H9 (cell line): ENCODE measurements around the gene NSMCE4A. TPM values are rescaled to one million over a fixed set of nuclear protein-coding genes. Genes with fewer than 3 reads are reported as not detected.

Source experiments
- DNase-seq: peaks from one replicate; pipeline ENCODE4 v3.0.0-alpha.2; 2017
- H2AFZ ChIP-seq: one replicate; pipeline ENCODE4 v1.6.1; 2013; ENCODE audit warnings: mild to moderate bottlenecking, low read length, control low read depth, moderate library complexity
- H2AK5ac ChIP-seq: 2 replicates; pipeline ENCODE4 v1.6.1; 2013; ENCODE audit warnings: low read length, control low read depth, mixed read lengths; ENCODE audit not compliant: insufficient read length
- H2BK120ac ChIP-seq: one replicate; pipeline ENCODE4 v1.6.1; 2013; ENCODE audit warnings: low read depth, mild to moderate bottlenecking, low read length, control low read depth, inconsistent platforms; ENCODE audit not compliant: poor library complexity, severe bottlenecking
- H2BK12ac ChIP-seq: 2 replicates; pipeline ENCODE4 v1.6.1; 2013; ENCODE audit warnings: low read length, control low read depth, mixed read lengths, low read depth; ENCODE audit not compliant: insufficient read length
- H2BK15ac ChIP-seq: 2 replicates; pipeline ENCODE4 v1.6.1; 2013; ENCODE audit warnings: low read depth, low read length, control low read depth
- H2BK20ac ChIP-seq: one replicate; pipeline ENCODE4 v1.6.1; 2013; ENCODE audit warnings: low read depth, mild to moderate bottlenecking, low read length, control low read depth, inconsistent platforms; ENCODE audit not compliant: poor library complexity, severe bottlenecking
- H2BK5ac ChIP-seq: 2 replicates; pipeline ENCODE4 v1.6.1; 2013; ENCODE audit warnings: low read length, control low read depth, mixed read lengths; ENCODE audit not compliant: insufficient read length
- H3K14ac ChIP-seq: 2 replicates; pipeline ENCODE4 v1.6.1; 2013; ENCODE audit warnings: low read length, control low read depth; ENCODE audit not compliant: insufficient read depth
- H3K18ac ChIP-seq: 2 replicates; pipeline ENCODE4 v1.6.1; 2013; ENCODE audit warnings: low read depth, mild to moderate bottlenecking, mixed read lengths, low read length, control low read depth; ENCODE audit not compliant: insufficient read length
- H3K23ac ChIP-seq: 2 replicates; pipeline ENCODE4 v1.6.1; 2013; ENCODE audit warnings: low read length, control low read depth, mixed read lengths, low read depth; ENCODE audit not compliant: insufficient read length
- H3K23me2 ChIP-seq: 2 replicates; pipeline ENCODE4 v1.6.1; 2013; ENCODE audit warnings: low read depth, mild to moderate bottlenecking, mixed read lengths, low read length, control low read depth; ENCODE audit not compliant: insufficient read length, poor library complexity, severe bottlenecking
- H3K27ac ChIP-seq: 2 replicates; pipeline ENCODE4 v1.5.1; 2013; ENCODE audit warnings: low read length, control low read depth, mixed read lengths, low read depth; ENCODE audit not compliant: insufficient read length
- H3K27me3 ChIP-seq: 2 replicates; pipeline ENCODE4 v1.6.1; 2013; ENCODE audit warnings: low read length, control low read depth, inconsistent platforms; ENCODE audit not compliant: insufficient read depth
- H3K4ac ChIP-seq: 2 replicates; pipeline ENCODE4 v1.6.1; 2013; ENCODE audit warnings: low read depth, mild to moderate bottlenecking, control low read depth, inconsistent platforms, low read length, moderate library complexity
- H3K4me1 ChIP-seq: 2 replicates; pipeline ENCODE4 v1.6.1; 2013; ENCODE audit warnings: low read length, control low read depth, inconsistent platforms; ENCODE audit not compliant: insufficient read depth
- H3K4me2 ChIP-seq: 2 replicates; pipeline ENCODE4 v1.6.1; 2013; ENCODE audit warnings: low read length, control low read depth, mixed read lengths; ENCODE audit not compliant: insufficient read length, insufficient read depth
- H3K56ac ChIP-seq: 2 replicates; pipeline ENCODE4 v1.6.1; 2013; ENCODE audit warnings: low read depth, mild to moderate bottlenecking, mixed read lengths, low read length, control low read depth; ENCODE audit not compliant: insufficient read length
- H3K79me1 ChIP-seq: 2 replicates; pipeline ENCODE4 v1.6.1; 2013; ENCODE audit warnings: low read depth, mild to moderate bottlenecking, moderate library complexity, low read length, control low read depth, inconsistent platforms; ENCODE audit not compliant: insufficient read depth, poor library complexity, severe bottlenecking
- H3K79me2 ChIP-seq: 2 replicates; pipeline ENCODE4 v1.6.1; 2013; ENCODE audit warnings: low read length, control low read depth, inconsistent platforms; ENCODE audit not compliant: insufficient read depth
- H3K9ac ChIP-seq: 2 replicates; pipeline ENCODE4 v1.6.1; 2013; ENCODE audit warnings: low read length, control low read depth, mixed read lengths; ENCODE audit not compliant: insufficient read length; ENCODE audit errors: extremely low read depth
- H3K9me3 ChIP-seq: one replicate; pipeline ENCODE4 v1.6.1; 2013; ENCODE audit warnings: low read depth, low read length, inconsistent platforms; ENCODE audit not compliant: control insufficient read depth
- H3T11ph ChIP-seq: one replicate; pipeline ENCODE4 v1.6.1; 2013; ENCODE audit warnings: mild to moderate bottlenecking, low read length, control low read depth, inconsistent platforms
- H4K20me1 ChIP-seq: one replicate; pipeline ENCODE4 v1.6.1; 2013; ENCODE audit not compliant: control insufficient read depth, insufficient read length, insufficient read depth
- H4K5ac ChIP-seq: 2 replicates; pipeline ENCODE4 v1.6.1; 2013; ENCODE audit warnings: low read depth, mild to moderate bottlenecking, mixed read lengths, low read length, control low read depth; ENCODE audit not compliant: insufficient read length
- H4K8ac ChIP-seq: replicated peaks from 2 replicates; pipeline ENCODE4 v1.6.1; 2013; ENCODE audit warnings: low read length, control low read depth, mixed read lengths, low read depth; ENCODE audit not compliant: insufficient read length
- H4K91ac ChIP-seq: 2 replicates; pipeline ENCODE4 v1.6.1; 2013; ENCODE audit warnings: low read depth, mild to moderate bottlenecking, moderate library complexity, mixed read lengths, low read length, control low read depth; ENCODE audit not compliant: insufficient read length
- H3K27ac Mint-ChIP-seq, 3 experiments: 2 replicates in 2 of 3; 3 replicates in 1 of 3; pipeline ENCODE4 v1.8.0; 2020 to 2021; ENCODE audit warnings: mixed read lengths in 3 of 3, mild to moderate bottlenecking in 1 of 3, moderate library complexity in 1 of 3
- H3K27me3 Mint-ChIP-seq: 2 replicates; pipeline ENCODE4 v1.8.0; 2021; ENCODE audit warnings: low read depth, mild to moderate bottlenecking, moderate library complexity, mixed read lengths
- H3K36me3 Mint-ChIP-seq, 3 experiments: 2 replicates in 2 of 3; 3 replicates in 1 of 3; pipeline ENCODE4 v1.8.0; 2020 to 2021; ENCODE audit warnings: low read depth in 3 of 3, mixed read lengths in 3 of 3; ENCODE audit not compliant: insufficient read depth in 1 of 3
- H3K4me1 Mint-ChIP-seq, 2 experiments: 2 replicates each; pipeline ENCODE4 v1.8.0; 2020; ENCODE audit warnings: mixed read lengths in 2 of 2
- H3K4me3 Mint-ChIP-seq, 2 experiments: 2 replicates in 1 of 2; 3 replicates in 1 of 2; pipeline ENCODE4 v1.8.0; 2020 to 2021; ENCODE audit warnings: mild to moderate bottlenecking in 2 of 2, mixed read lengths in 2 of 2, moderate library complexity in 1 of 2
- H3K9me3 Mint-ChIP-seq, 2 experiments: 2 replicates in 1 of 2; 3 replicates in 1 of 2; pipeline ENCODE4 v1.8.0; 2020; ENCODE audit warnings: mild to moderate bottlenecking in 2 of 2, mixed read lengths in 2 of 2, moderate library complexity in 1 of 2
- CTCF ChIP-seq: fragments of 200-600 bp; sonication (generic); conservative IDR thresholded peaks from 3 replicates; pipeline ENCODE4 v1.8.0; 2021; ENCODE audit warnings: antibody characterized with exemption, mild to moderate bottlenecking
- WGBS: extraction: QIAGEN DNeasy Blood & Tissue Kit; methylation state at CpG from one replicate; pipeline ENCODE4 v1.1.7; 2013; ENCODE audit warnings: missing lambda C conversion rate, low lambda C conversion rate, mixed read lengths; ENCODE audit not compliant: insufficient read length; ENCODE audit errors: extremely low coverage; 5-methylcytosine and 5-hydroxymethylcytosine counted together
- total RNA-seq: library from RNA; stranded (reverse); gene quantifications from 2 replicates; pipeline ENCODE4 v1.2.1, GENCODE V29; 2021

NSMCE4A gene
- total RNA-seq, 1 experiment from 2014 or later = 59.0 TPM

- Mint-ChIP-seq H3K9me3 (no peaks in the 10 kb centered on the region), H3K36me3 (peaks cover 38 to 66% (median 58%) of the 10 kb centered on the region in 3 experiments), H3K4me1 (peaks cover 0 to under 1% of the 10 kb centered on the region in 2 experiments; a peak in 1 of 4 replicates), H3K27ac (peak overlapping the region in 1 of 3 experiments; percentile 60; a peak in 1 of 7 replicates), H3K27me3 (no peaks in the 10 kb centered on the region), H3K4me3 (no peak overlapping the region)
- no peaks in the 10 kb centered on the region for H3K79me1 ChIP-seq
- no peak for TF ChIP-seq CTCF
- no peaks in the 10 kb centered on the region for H3K27me3 ChIP-seq
- H3K9me3 ChIP-seq = no peaks in the 10 kb centered on the region
- no peak overlapping the region for H2BK120ac ChIP-seq
- H3K4me2 ChIP-seq = no peak overlapping the region
- H3K56ac ChIP-seq = no peak overlapping the region
- no peak overlapping the region for H2BK5ac ChIP-seq
- H2AFZ ChIP-seq = no peak overlapping the region
- H4K8ac ChIP-seq = no peak overlapping the region
- no CpG with 5 or more reads among the region's 3 CpGs for WGBS
- H2BK12ac ChIP-seq = no peak overlapping the region
- H4K5ac ChIP-seq = no peak overlapping the region
- no peak overlapping the region for H3K14ac ChIP-seq
- no peak overlapping the region for H2BK20ac ChIP-seq
- no peak for DNase-seq
- H3K4ac ChIP-seq = no peak overlapping the region
- no peak overlapping the region for H3T11ph ChIP-seq
- H3K9ac ChIP-seq = no peak overlapping the region
- H2BK15ac ChIP-seq = no peak overlapping the region
- no peaks in the 10 kb centered on the region for H3K23me2 ChIP-seq
- no peaks in the 10 kb centered on the region for H3K79me2 ChIP-seq
- no peak overlapping the region for H3K18ac ChIP-seq
- H3K4me1 ChIP-seq = no peaks in the 10 kb centered on the region
- H2AK5ac ChIP-seq = no peak overlapping the region
- H3K27ac ChIP-seq = no peak overlapping the region
- no peaks in the 10 kb centered on the region for H4K20me1 ChIP-seq
- H3K23ac ChIP-seq = no peak overlapping the region
- no peak overlapping the region for H4K91ac ChIP-seq
These were observed 9.0 kb downstream of the NSMCE4A start for GRCh38 chr10:121965996-121966395.
